CD8-positive, alpha-beta memory T cell (primary cell): Measurements from ENCODE around the gene EDEM3. TPM values are rescaled to one million over a fixed set of nuclear protein-coding genes. Genes with fewer than 3 reads are reported as not detected.
"Not testable (repeated sequence)": the region's sequence is repeated elsewhere in the genome, so short reads cannot be mapped to it uniquely, and the experiment has no call there.

Experiments used
- CTCF ChIA-PET: fragments of 350-600 bp; sonication (Branson Sonifier 250); formaldehyde crosslinking; loops from one replicate; lab custom pipeline; 2021; ENCODE audit warnings: antibody characterized with exemption; lab: Charles Lee
- POLR2A ChIA-PET: fragments of 350-600 bp; sonication (Branson Sonifier 250); formaldehyde crosslinking; loops from one replicate; lab custom pipeline; 2021; ENCODE audit warnings: antibody characterized with exemption; lab: Charles Lee
- DNase-seq, 5 donors: peaks; one replicate each; pipeline versions ENCODE4 v3.0.0 to v3.0.0-alpha.2; 2020 to 2022; ENCODE audit warnings: mixed read lengths in 1 of 5
- H3K27ac ChIP-seq: one replicate; pipeline ENCODE4 v1.7.0; 2013; ENCODE audit warnings: low read depth, mild to moderate bottlenecking, low read length, moderate library complexity
- H3K27me3 ChIP-seq: 2 replicates; pipeline ENCODE4 v1.7.0; 2013; ENCODE audit warnings: low read length, mild to moderate bottlenecking; ENCODE audit not compliant: insufficient read depth, poor library complexity, severe bottlenecking
- H3K36me3 ChIP-seq: 2 replicates; pipeline ENCODE4 v1.7.0; 2013; ENCODE audit warnings: mild to moderate bottlenecking, low read length, moderate library complexity; ENCODE audit not compliant: insufficient read depth
- H3K4me1 ChIP-seq: 2 replicates; pipeline ENCODE4 v1.7.0; 2013; ENCODE audit warnings: mild to moderate bottlenecking, low read length, moderate library complexity; ENCODE audit not compliant: insufficient read depth
- H3K4me3 ChIP-seq: 2 replicates; pipeline ENCODE4 v1.7.0; 2013; ENCODE audit warnings: mild to moderate bottlenecking, low read length
- H3K9me3 ChIP-seq: 2 replicates; pipeline ENCODE4 v1.7.0; 2013; ENCODE audit warnings: mild to moderate bottlenecking, low read length
- H3K27ac Mint-ChIP-seq, 8 donors: one replicate each; pipeline ENCODE4 v1.8.0; 2020 to 2021; ENCODE audit warnings: mixed read lengths in 8 of 8, mild to moderate bottlenecking in 6 of 8, inconsistent platforms in 3 of 8, moderate library complexity in 3 of 8
- H3K27me3 Mint-ChIP-seq, 2 donors: one replicate each; pipeline ENCODE4 v1.8.0; 2020 to 2021; ENCODE audit warnings: mixed read lengths in 2 of 2, mild to moderate bottlenecking in 1 of 2, moderate library complexity in 1 of 2
- H3K36me3 Mint-ChIP-seq, 3 donors: one replicate each; pipeline ENCODE4 v1.8.0; 2020 to 2021; ENCODE audit warnings: mixed read lengths in 3 of 3, inconsistent platforms in 1 of 3, mild to moderate bottlenecking in 1 of 3
- H3K4me1 Mint-ChIP-seq, 3 donors: one replicate each; pipeline ENCODE4 v1.8.0; 2020 to 2021; ENCODE audit warnings: mixed read lengths in 3 of 3, inconsistent platforms in 1 of 3, mild to moderate bottlenecking in 1 of 3
- H3K4me3 Mint-ChIP-seq, 7 donors: one replicate each; pipeline ENCODE4 v1.8.0; 2020 to 2021; ENCODE audit warnings: mixed read lengths in 7 of 7, mild to moderate bottlenecking in 6 of 7, moderate library complexity in 4 of 7, inconsistent platforms in 2 of 7
- H3K9me3 Mint-ChIP-seq, 5 donors: one replicate each; pipeline ENCODE4 v1.8.0; 2020 to 2022; ENCODE audit warnings: mixed read lengths in 5 of 5, mild to moderate bottlenecking in 3 of 5, moderate library complexity in 2 of 5, inconsistent platforms in 1 of 5
- polyA plus RNA-seq: library from polyadenylated mRNA; unstranded; fragments of 300-500 nt; fragmentation: Illumina TruSeq; gene quantifications from one replicate; pipeline ENCODE4 v1.2.3, GENCODE V29; 2021
- total RNA-seq, 2 experiments: library from RNA; stranded (reverse); gene quantifications; one replicate each; pipeline ENCODE4 v1.2.3, GENCODE V29; 2021

The EDEM3 gene
- total and polyA plus RNA-seq, 3 experiments from 2014 or later = 12.1 to 24.9 (median 20.1) TPM

DNA sequence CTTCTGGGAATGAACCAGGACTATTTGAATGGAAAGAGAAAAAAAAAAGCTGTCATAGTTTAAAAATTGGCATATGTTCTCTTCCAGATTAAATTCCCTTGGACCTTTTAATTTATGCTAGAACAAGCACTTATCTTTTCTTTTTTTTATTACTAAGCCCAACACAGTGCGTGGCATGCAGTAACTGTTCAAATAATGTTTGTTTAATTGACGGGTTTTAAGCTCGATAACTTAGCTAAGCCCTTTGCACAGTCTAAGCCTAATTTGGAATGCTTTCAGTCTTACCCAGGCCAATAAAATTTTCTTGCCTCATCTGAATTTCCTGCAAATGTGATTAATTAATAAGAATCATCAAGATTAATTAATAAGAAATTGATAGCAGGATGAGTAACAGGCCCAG lies 39.3 kb upstream of the EDEM3 start:
- peaks cover 6 to 7% (median 7%) of the 10 kb centered on the region in 3 donors for H3K4me1 Mint-ChIP-seq
- Histone ChIP-seq H3K4me3 (no peak overlapping the region), H3K9me3 (no peaks in the 10 kb centered on the region), H3K4me1 (no peaks in the 10 kb centered on the region), H3K36me3 (no peaks in the 10 kb centered on the region), H3K27me3 (no peaks in the 10 kb centered on the region), H3K27ac (no peak overlapping the region)
- H3K4me3 Mint-ChIP-seq = no peak overlapping the region
- CTCF ChIA-PET = interaction anchor here (6.5 kb wide), 1 partner anchor 12 kb away, joined by 25 read pairs; no protein-coding TSS in a partner anchor
- POLR2A ChIA-PET = no interaction called here
- no peak overlapping the region for H3K27ac Mint-ChIP-seq
- no peaks in the 10 kb centered on the region for H3K9me3 Mint-ChIP-seq
- H3K27me3 Mint-ChIP-seq = peaks cover 0 to 2% of the 10 kb centered on the region in 2 donors
- DNase-seq = no peak
- peaks cover 17 to 69% (median 34%) of the 10 kb centered on the region in 3 donors for H3K36me3 Mint-ChIP-seq

DNA sequence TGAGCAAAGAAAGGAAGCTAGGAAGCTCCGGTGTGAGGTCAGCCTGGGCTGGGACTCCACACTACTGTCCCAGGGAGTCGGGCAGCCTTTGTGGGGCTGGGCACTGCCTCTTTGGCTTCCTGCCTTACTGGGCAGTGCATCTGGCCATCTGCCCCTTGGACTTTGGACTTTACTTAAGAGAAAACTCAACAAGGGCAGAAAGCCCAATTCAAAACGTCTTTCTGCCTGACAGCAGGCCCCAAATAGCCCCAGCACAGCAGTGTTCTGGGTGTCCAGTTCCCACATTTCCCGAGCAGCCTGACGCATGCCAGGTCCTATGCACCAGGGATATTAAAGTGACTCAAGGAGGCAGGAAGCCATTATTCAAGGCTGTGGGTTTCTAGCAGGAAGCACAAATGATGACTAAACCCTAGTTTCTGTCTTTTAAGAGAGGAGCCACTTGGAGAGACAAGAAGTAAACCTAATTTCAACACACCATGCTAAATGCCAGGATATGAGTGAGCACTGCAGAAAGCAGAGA lies 37.9 kb upstream of the EDEM3 start:
- DNase-seq = no peak
- peaks cover 0 to 2% of the 10 kb centered on the region in 2 donors for H3K27me3 Mint-ChIP-seq
- Histone ChIP-seq H3K27ac (no peak overlapping the region), H3K4me1 (no peaks in the 10 kb centered on the region), H3K27me3 (no peaks in the 10 kb centered on the region), H3K4me3 (no peak overlapping the region), H3K36me3 (no peaks in the 10 kb centered on the region), H3K9me3 (no peaks in the 10 kb centered on the region)
- peaks cover 15 to 60% (median 31%) of the 10 kb centered on the region in 3 donors for H3K36me3 Mint-ChIP-seq
- no peak overlapping the region for H3K4me3 Mint-ChIP-seq
- H3K4me1 Mint-ChIP-seq = peaks cover 6 to 7% (median 7%) of the 10 kb centered on the region in 3 donors
- POLR2A ChIA-PET = no interaction called here
- CTCF ChIA-PET = interaction anchor here (6.5 kb wide), 1 partner anchor 13 kb away, joined by 25 read pairs; no protein-coding TSS in a partner anchor
- H3K9me3 Mint-ChIP-seq = no peaks in the 10 kb centered on the region
- H3K27ac Mint-ChIP-seq = peak overlapping the region in 2 of 8 donors; percentile 64 to 68

DNA sequence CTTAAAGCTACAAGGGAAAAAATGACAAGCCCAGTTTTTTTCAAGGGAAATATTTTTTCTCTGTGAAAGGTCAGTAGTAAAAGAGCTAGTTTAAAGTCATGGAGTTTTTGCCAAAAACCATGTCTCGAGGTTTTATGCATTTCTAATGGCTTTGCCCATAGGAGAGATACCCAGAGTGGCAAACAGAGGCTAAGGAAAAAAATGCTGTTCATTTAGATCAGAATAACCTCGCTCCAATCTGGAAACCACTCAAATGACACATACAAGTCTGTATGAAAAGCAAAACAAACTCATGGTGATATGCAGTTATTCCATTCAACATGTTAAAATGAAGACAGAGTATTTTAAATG lies 36.9 kb upstream of the EDEM3 start:
- Mint-ChIP-seq H3K4me1 (peaks cover 7 to 14% (median 11%) of the 10 kb centered on the region in 3 donors), H3K9me3 (peaks cover 0 to 5% (median 0%) of the 10 kb centered on the region in 5 donors), H3K27me3 (peaks cover 0 to 2% of the 10 kb centered on the region in 2 donors), H3K4me3 (no peak overlapping the region), H3K36me3 (peaks cover 21 to 53% (median 29%) of the 10 kb centered on the region in 3 donors), H3K27ac (peak overlapping the region in 1 of 8 donors; percentile 69)
- no peak for DNase-seq
- CTCF ChIA-PET = no interaction called here
- no peaks in the 10 kb centered on the region for H3K9me3 ChIP-seq
- H3K27ac ChIP-seq = no peak overlapping the region
- no peaks in the 10 kb centered on the region for H3K4me1 ChIP-seq
- H3K4me3 ChIP-seq = no peak overlapping the region
- POLR2A ChIA-PET = no interaction called here
- H3K27me3 ChIP-seq = no peaks in the 10 kb centered on the region
- H3K36me3 ChIP-seq = no peaks in the 10 kb centered on the region

DNA sequence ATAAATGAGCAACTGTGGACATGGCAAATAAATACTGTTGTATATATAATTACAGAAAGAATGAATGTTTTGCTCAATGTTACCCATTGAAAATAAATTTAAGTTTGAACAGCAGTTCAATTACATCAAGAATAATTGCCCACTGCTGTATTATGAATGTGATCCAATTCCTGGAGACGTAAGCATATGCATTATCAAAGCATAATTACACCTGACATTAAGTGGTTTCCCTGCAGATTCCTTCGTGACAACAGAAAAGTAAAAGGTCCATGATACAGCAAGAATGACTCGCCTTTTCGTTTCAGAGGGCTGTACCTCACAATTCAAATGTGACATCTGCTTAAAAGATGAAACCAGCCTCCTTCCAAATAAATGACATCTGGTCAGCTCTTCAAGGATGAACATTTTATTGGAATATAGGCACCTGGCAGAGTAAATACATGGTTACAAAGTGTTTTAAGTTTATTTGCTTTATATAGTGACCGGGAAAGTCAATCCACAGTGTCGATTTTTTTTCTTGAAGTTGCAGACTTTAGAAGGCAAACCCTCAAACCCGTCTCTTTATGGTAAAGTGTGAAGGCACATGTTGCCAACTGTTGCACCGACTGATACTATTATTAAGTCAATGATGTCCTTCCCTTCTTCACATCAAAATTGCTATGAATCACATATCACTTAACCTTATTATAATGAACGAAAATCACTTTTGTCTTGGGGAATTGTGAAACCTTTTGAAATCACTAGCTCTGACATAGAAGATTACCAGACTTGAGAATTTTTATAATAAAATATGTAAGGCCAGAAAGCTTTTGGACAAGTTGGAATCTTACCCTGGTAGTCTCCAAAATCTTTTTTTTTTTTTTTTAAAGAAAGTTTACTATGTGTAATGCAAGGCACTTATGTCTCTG lies 36.2 kb upstream of the EDEM3 start:
- CTCF ChIA-PET = no interaction called here

DNA sequence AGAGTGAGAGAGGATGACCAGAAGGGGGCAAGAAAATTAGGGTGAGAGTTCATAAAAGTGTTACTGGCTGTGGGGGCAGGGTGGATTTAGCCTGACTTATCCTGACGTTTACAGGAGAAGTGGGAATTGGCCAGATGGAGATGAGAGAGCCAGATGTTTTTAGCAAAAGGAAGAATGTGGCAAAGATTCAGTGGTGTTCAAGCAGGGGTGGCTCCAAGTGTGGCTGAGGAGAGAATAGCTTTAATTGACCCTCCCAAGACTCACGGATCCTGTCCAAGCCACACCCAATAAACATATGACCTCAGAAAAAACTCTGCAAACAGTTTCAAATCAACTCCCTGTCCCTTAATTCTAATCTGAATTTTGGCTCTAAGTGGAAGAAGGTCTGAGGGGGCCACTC lies 35.2 kb upstream of the EDEM3 start:
- no peaks in the 10 kb centered on the region for H3K36me3 ChIP-seq
- ChIA-PET CTCF (no interaction called here), POLR2A (no interaction called here)
- no peaks in the 10 kb centered on the region for H3K4me1 ChIP-seq
- Mint-ChIP-seq H3K4me3 (no peak overlapping the region), H3K4me1 (peaks cover 7 to 13% (median 11%) of the 10 kb centered on the region in 3 donors), H3K36me3 (peaks cover 24 to 40% (median 34%) of the 10 kb centered on the region in 3 donors), H3K9me3 (peaks cover 3 to 13% (median 6%) of the 10 kb centered on the region in 5 donors), H3K27ac (peak overlapping the region in 1 of 8 donors; percentile 58), H3K27me3 (no peaks in the 10 kb centered on the region)
- no peak for DNase-seq
- no peaks in the 10 kb centered on the region for H3K27me3 ChIP-seq
- H3K4me3 ChIP-seq = no peak overlapping the region
- H3K9me3 ChIP-seq = no peaks in the 10 kb centered on the region
- no peak overlapping the region for H3K27ac ChIP-seq

More for the DNA sequence above, 36.2 kb upstream of the EDEM3 start:
- peaks cover 7 to 14% (median 11%) of the 10 kb centered on the region in 3 donors for H3K4me1 Mint-ChIP-seq
- Histone ChIP-seq H3K9me3 (no peaks in the 10 kb centered on the region), H3K27me3 (no peaks in the 10 kb centered on the region), H3K4me1 (no peaks in the 10 kb centered on the region), H3K36me3 (no peaks in the 10 kb centered on the region), H3K27ac (no peak overlapping the region), H3K4me3 (no peak overlapping the region)
- DNase-seq = no peak
- H3K27ac Mint-ChIP-seq = no peak overlapping the region
- H3K4me3 Mint-ChIP-seq = no peak overlapping the region
- H3K27me3 Mint-ChIP-seq = peaks cover 0 to 2% of the 10 kb centered on the region in 2 donors
- POLR2A ChIA-PET = no interaction called here
- H3K9me3 Mint-ChIP-seq = peaks cover 0 to 5% (median 0%) of the 10 kb centered on the region in 5 donors
- H3K36me3 Mint-ChIP-seq = peaks cover 24 to 47% (median 25%) of the 10 kb centered on the region in 3 donors

DNA sequence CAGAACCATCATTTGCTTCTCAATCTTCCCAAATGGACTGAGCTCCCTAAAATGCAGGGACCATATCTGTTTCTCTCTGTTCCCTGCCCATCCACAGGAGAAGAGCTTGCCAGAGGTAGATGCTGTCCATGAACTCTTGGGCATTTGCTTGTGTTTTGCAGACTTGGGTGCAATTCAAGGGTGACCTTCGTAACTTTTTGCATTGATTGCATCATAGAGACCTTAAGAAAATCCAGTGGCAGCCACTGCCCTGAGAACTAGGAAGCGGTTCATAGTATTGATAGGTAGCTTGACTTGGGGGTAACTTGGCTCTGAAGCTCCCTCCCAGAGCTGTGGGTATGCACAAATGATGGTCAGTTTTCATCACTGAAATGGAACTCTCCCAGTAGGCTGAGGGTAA lies 34.3 kb upstream of the EDEM3 start:
- CTCF ChIA-PET = no interaction called here

DNA sequence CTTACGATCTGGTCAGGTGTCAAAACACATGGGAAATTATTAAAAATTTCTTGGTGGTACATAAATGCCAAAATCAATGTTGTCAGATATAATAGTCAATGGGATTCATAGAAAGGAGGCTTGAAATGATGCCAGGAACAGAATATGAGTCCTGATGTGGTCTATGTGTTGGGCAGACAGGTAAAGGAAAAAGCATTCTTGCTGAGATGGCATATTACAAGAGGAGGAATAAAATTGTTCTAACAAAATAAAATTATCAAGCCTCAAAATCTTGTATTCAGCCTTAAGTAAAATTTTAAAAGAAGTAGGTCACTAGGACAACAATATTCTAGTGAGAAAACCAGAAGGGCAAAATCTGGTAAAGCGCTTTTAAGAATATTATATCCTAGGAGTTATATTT lies 30.9 kb upstream of the EDEM3 start:
- CTCF ChIA-PET = no interaction called here
- POLR2A ChIA-PET = no interaction called here
- peaks cover 24 to 70% (median 26%) of the 10 kb centered on the region in 3 donors for H3K36me3 Mint-ChIP-seq

More for the DNA sequence above, 34.3 kb upstream of the EDEM3 start:
- Histone ChIP-seq H3K36me3 (no peaks in the 10 kb centered on the region), H3K4me1 (no peaks in the 10 kb centered on the region), H3K9me3 (no peaks in the 10 kb centered on the region), H3K27me3 (no peaks in the 10 kb centered on the region), H3K27ac (no peak overlapping the region), H3K4me3 (no peak overlapping the region)
- DNase-seq = no peak
- Mint-ChIP-seq H3K27me3 (peaks cover 0 to 1% of the 10 kb centered on the region in 2 donors), H3K4me1 (peaks cover 7 to 11% (median 10%) of the 10 kb centered on the region in 3 donors), H3K36me3 (peaks cover 24 to 43% (median 37%) of the 10 kb centered on the region in 3 donors), H3K9me3 (peaks cover 9 to 22% (median 12%) of the 10 kb centered on the region in 5 donors), H3K4me3 (no peak overlapping the region), H3K27ac (peak overlapping the region in 2 of 8 donors; percentile 31 to 62)
- POLR2A ChIA-PET = interaction anchor here (0.6 kb wide), 1 partner anchor 781 kb away, joined by 3 read pairs; no protein-coding TSS in a partner anchor

DNA sequence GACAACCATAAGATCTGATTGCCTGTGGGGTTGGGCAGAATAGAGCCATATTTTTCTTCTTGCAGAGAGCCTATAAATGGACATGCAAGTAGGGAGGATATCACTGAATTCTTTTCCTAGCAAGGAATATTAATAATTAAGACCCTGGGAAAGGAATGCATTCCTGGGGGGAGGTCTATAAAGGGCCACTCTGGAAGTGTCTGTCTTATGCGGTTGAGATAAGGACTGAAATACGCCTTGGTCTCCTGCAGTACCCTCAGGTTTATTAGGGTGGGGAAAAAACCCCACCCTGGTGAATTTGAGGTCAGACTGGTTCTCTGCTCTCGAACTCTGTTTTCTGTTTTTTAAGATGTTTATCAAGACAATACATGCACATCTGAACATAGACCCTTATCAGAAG lies 29.1 kb upstream of the EDEM3 start:
- DNase-seq, H3K4me1 Mint-ChIP-seq, H3K4me1 ChIP-seq, H3K4me3 ChIP-seq, H3K27me3 ChIP-seq, H3K4me3 Mint-ChIP-seq, CTCF ChIA-PET, H3K27me3 Mint-ChIP-seq, H3K36me3 ChIP-seq, POLR2A ChIA-PET, H3K27ac Mint-ChIP-seq, H3K9me3 ChIP-seq, H3K27ac ChIP-seq: not testable (repeated sequence)
- Mint-ChIP-seq H3K9me3 (peaks cover 15 to 38% (median 30%) of the 10 kb centered on the region in 5 donors), H3K36me3 (peaks cover 17 to 64% (median 18%) of the 10 kb centered on the region in 3 donors)

More for the DNA sequence above, 30.9 kb upstream of the EDEM3 start:
- DNase-seq = no peak
- Histone ChIP-seq H3K9me3 (no peaks in the 10 kb centered on the region), H3K36me3 (no peaks in the 10 kb centered on the region), H3K4me3 (no peak overlapping the region), H3K27ac (no peak overlapping the region), H3K4me1 (no peaks in the 10 kb centered on the region), H3K27me3 (no peaks in the 10 kb centered on the region)
- Mint-ChIP-seq H3K27ac (peak overlapping the region in 1 of 8 donors; percentile 33), H3K4me1 (peaks cover 0 to 7% (median 6%) of the 10 kb centered on the region in 3 donors), H3K4me3 (no peak overlapping the region), H3K9me3 (peaks cover 15 to 38% (median 30%) of the 10 kb centered on the region in 5 donors), H3K27me3 (peaks cover 0 to 1% of the 10 kb centered on the region in 2 donors)
